HepG2 (cell line): ENCODE results near the gene ADAMTSL4.

Source experiments
- BRCA1 ChIP-seq: sonication (generic); formaldehyde crosslinking; IDR thresholded peaks from 2 replicates; pipeline ENCODE4 v1.4.0; 2020; ENCODE audit warnings: missing genetic modification reagents
- CAMTA2 ChIP-seq: sonication (generic); formaldehyde crosslinking; IDR thresholded peaks from 2 replicates; pipeline ENCODE4 v1.4.0; 2020; ENCODE audit warnings: mild to moderate bottlenecking, missing genetic modification reagents, borderline replicate concordance
- EHMT2 ChIP-seq: fragments of 200-600 bp; sonication (generic); IDR thresholded peaks from 2 replicates; pipeline ENCODE4 v1.7.0; 2017; ENCODE audit warnings: antibody characterized with exemption, low read depth, low read length, borderline replicate concordance
- ETV6 ChIP-seq: sonication (generic); formaldehyde crosslinking; conservative IDR thresholded peaks from 2 replicates; pipeline ENCODE4 v1.4.0; 2020; ENCODE audit warnings: missing genetic modification reagents
- EZH2 ChIP-seq: conservative IDR thresholded peaks from 2 replicates; pipeline ENCODE4 v1.6.1; 2012; ENCODE audit warnings: mild to moderate bottlenecking, low read depth, low read length, moderate library complexity
- FOSL1 ChIP-seq: sonication (generic); formaldehyde crosslinking; IDR thresholded peaks from 2 replicates; pipeline ENCODE4 v1.9.0; 2021; ENCODE audit warnings: missing genetic modification reagents, borderline replicate concordance
- HBP1 ChIP-seq: IDR thresholded peaks from 2 replicates; pipeline ENCODE4 v1.6.1; 2016; ENCODE audit warnings: low read depth, control low read depth
- MAX ChIP-seq: IDR thresholded peaks from 2 replicates; pipeline ENCODE4 v1.6.1; 2012; ENCODE audit warnings: inconsistent platforms
- NFE2L2 ChIP-seq: fragments of 150-350 bp; IDR thresholded peaks from 2 replicates; pipeline ENCODE4 v1.6.1; 2014; ENCODE audit warnings: low read length
- NPAS2 ChIP-seq: sonication (generic); formaldehyde crosslinking; IDR thresholded peaks from 2 replicates; pipeline ENCODE4 v1.8.0; 2022; ENCODE audit warnings: mild to moderate bottlenecking, missing genetic modification reagents, borderline replicate concordance
- ZFP90 ChIP-seq: sonication (generic); formaldehyde crosslinking; IDR thresholded peaks from 2 replicates; pipeline ENCODE4 v1.8.0; 2022; ENCODE audit warnings: missing genetic modification reagents, mild to moderate bottlenecking, inconsistent platforms, borderline replicate concordance
- ZFP91 ChIP-seq: sonication (generic); formaldehyde crosslinking; IDR thresholded peaks from 2 replicates; pipeline ENCODE4 v1.9.0; 2022; ENCODE audit warnings: missing genetic modification reagents, mild to moderate bottlenecking, borderline replicate concordance
- ZNF616 ChIP-seq: sonication (generic); formaldehyde crosslinking; IDR thresholded peaks from 2 replicates; pipeline ENCODE4 v1.5.0; 2020; ENCODE audit warnings: low read depth, mild to moderate bottlenecking, missing genetic modification reagents

GRCh38 chr1:150601540-150601939 is 52.3 kb downstream of the ADAMTSL4 start:
- TF ChIP-seq ZNF616 (CRISPR knock-in tag) = no peak
- TF ChIP-seq NPAS2 (CRISPR knock-in tag) = no peak
- TF ChIP-seq FOSL1 = no peak
- TF ChIP-seq EZH2 = no peak
- no peak for TF ChIP-seq NFE2L2
- TF ChIP-seq CAMTA2 = no peak
- TF ChIP-seq EHMT2 = no peak
- TF ChIP-seq BRCA1 = no peak
- TF ChIP-seq MAX = no peak
- no peak for TF ChIP-seq ZFP90 (CRISPR knock-in tag)
- TF ChIP-seq ZFP91 (CRISPR knock-in tag) = no peak
- TF ChIP-seq ETV6 (CRISPR knock-in tag) = no peak
- TF ChIP-seq HBP1 (CRISPR knock-in tag) = no peak
